B cell (primary cell): ENCODE measurements around the gene MDK. TPM values are rescaled to one million over a fixed set of nuclear protein-coding genes. Genes with fewer than 3 reads are reported as not detected.
A peak's percentile ranks its signal among the peaks of the same experiment; 100 is the strongest.

Source experiments
- ATAC-seq: fragments of 200-7000 bp; cut with Tn5 transposase; one replicate; pipeline ENCODE4 v1.10.0; 2021; ENCODE audit warnings: low read depth, mild to moderate bottlenecking, moderate number of reproducible peaks, moderate library complexity
- CTCF ChIA-PET: fragments of 350-600 bp; sonication (Branson Sonifier 250); formaldehyde crosslinking; loops from one replicate; lab custom pipeline; 2021; ENCODE audit warnings: antibody characterized with exemption, inconsistent platforms; lab: Charles Lee
- POLR2A ChIA-PET: fragments of 350-600 bp; sonication (Branson Sonifier 250); formaldehyde crosslinking; loops from one replicate; lab custom pipeline; 2021; ENCODE audit warnings: antibody characterized with exemption; lab: Charles Lee
- DNase-seq: peaks from one replicate; pipeline ENCODE4 v3.0.0; 2013
- H2AFZ ChIP-seq: 2 replicates; pipeline ENCODE4 v1.6.1; 2012; ENCODE audit warnings: mild to moderate bottlenecking, low read depth, low read length; ENCODE audit not compliant: insufficient read depth, poor library complexity, severe bottlenecking
- H3K27ac ChIP-seq, 2 donors: 1 replicate in 1 of 2; 2 replicates in 1 of 2; pipeline ENCODE4 v1.5.1; 2012 to 2013; ENCODE audit warnings: low read length in 2 of 2, mild to moderate bottlenecking in 2 of 2, moderate library complexity in 1 of 2
- H3K27me3 ChIP-seq, 4 experiments: fragments of 200-600 bp in 1 of 4; sonication (generic) in 1 of 4; replicated peaks in 1 of 4; 1 replicate in 2 of 4; 2 replicates in 2 of 4; pipeline versions ENCODE4 v1.6.1 to v1.7.0; 2013 to 2016; ENCODE audit warnings: low read length in 3 of 4, mild to moderate bottlenecking in 2 of 4, mixed read lengths in 1 of 4, moderate library complexity in 1 of 4; ENCODE audit not compliant: insufficient read depth in 4 of 4, control insufficient read depth in 3 of 4; ENCODE audit errors: control extremely low read depth in 1 of 4
- H3K36me3 ChIP-seq, 2 experiments: replicated peaks in 1 of 2; 1 replicate in 1 of 2; 2 replicates in 1 of 2; pipeline versions ENCODE4 v1.6.1 to v1.7.1; 2013; ENCODE audit warnings: low read length in 1 of 2; ENCODE audit not compliant: insufficient read depth in 2 of 2, control insufficient read depth in 1 of 2; ENCODE audit errors: control extremely low read depth in 1 of 2, extremely low read depth in 1 of 2
- H3K4me1 ChIP-seq, 2 donors: fragments of 200-600 bp in 1 of 2; sonication (generic) in 1 of 2; 1 replicate in 1 of 2; 2 replicates in 1 of 2; pipeline versions ENCODE4 v1.5.1 to v1.6.1; 2013 to 2017; ENCODE audit warnings: low read length in 2 of 2; ENCODE audit not compliant: control insufficient read depth in 2 of 2, insufficient read depth in 2 of 2
- H3K4me2 ChIP-seq: replicated peaks from 2 replicates; pipeline ENCODE3; 2012; ENCODE audit warnings: mild to moderate bottlenecking, low read depth, low read length; ENCODE audit not compliant: poor library complexity, severe bottlenecking
- H3K4me3 ChIP-seq, 5 experiments: fragments of 200-600 bp in 1 of 5; sonication (generic) in 1 of 5; 1 replicate in 3 of 5; 2 replicates in 2 of 5; pipeline versions ENCODE4 v1.5.1 to v1.7.0; 2011 to 2016; ENCODE audit warnings: low read length in 4 of 5, mild to moderate bottlenecking in 4 of 5, low read depth in 2 of 5, control low read depth in 1 of 5, moderate library complexity in 1 of 5; ENCODE audit not compliant: insufficient read depth in 1 of 5; ENCODE audit errors: control extremely low read depth in 1 of 5, extremely low read depth in 1 of 5
- H3K79me2 ChIP-seq: fragments of 200-600 bp; sonication (generic); one replicate; pipeline ENCODE4 v1.6.0; 2016; ENCODE audit warnings: low read length; ENCODE audit not compliant: control insufficient read depth, insufficient read depth
- H3K9ac ChIP-seq: fragments of 200-600 bp; sonication (generic); 2 replicates; pipeline ENCODE4 v1.6.1; 2017; ENCODE audit warnings: mild to moderate bottlenecking, low read length, moderate library complexity
- H3K9me3 ChIP-seq, 3 donors: one replicate each; pipeline versions ENCODE4 v1.6.1 to v1.7.1; 2013; ENCODE audit warnings: low read length in 2 of 3; ENCODE audit not compliant: control insufficient read depth in 2 of 3, insufficient read depth in 1 of 3; ENCODE audit errors: control extremely low read depth in 1 of 3
- H4K20me1 ChIP-seq: 2 replicates; pipeline ENCODE4 v1.6.0; 2012; ENCODE audit warnings: mild to moderate bottlenecking, low read length; ENCODE audit not compliant: insufficient read depth, control insufficient read depth, poor library complexity, severe bottlenecking
- H3K27ac Mint-ChIP-seq: one replicate; pipeline ENCODE4 v1.8.0; 2021; ENCODE audit warnings: mixed read lengths
- H3K27me3 Mint-ChIP-seq: one replicate; pipeline ENCODE4 v1.8.0; 2021; ENCODE audit warnings: mixed read lengths
- H3K4me1 Mint-ChIP-seq: one replicate; pipeline ENCODE4 v1.8.0; 2021; ENCODE audit warnings: mixed read lengths
- H3K4me3 Mint-ChIP-seq: one replicate; pipeline ENCODE4 v1.8.0; 2021; ENCODE audit warnings: mixed read lengths
- H3K9me3 Mint-ChIP-seq: one replicate; pipeline ENCODE4 v1.8.0; 2022; ENCODE audit warnings: mixed read lengths; ENCODE audit not compliant: insufficient read depth
- EZH2 ChIP-seq: IDR thresholded peaks from 2 replicates; pipeline ENCODE4 v1.6.1; 2012; ENCODE audit warnings: borderline replicate concordance, low read depth, mild to moderate bottlenecking, moderate library complexity, low read length; ENCODE audit not compliant: insufficient read depth, poor library complexity, severe bottlenecking
- WGBS: methylation state at CpG from one replicate; pipeline ENCODE4 v1.1.5; 2013; ENCODE audit warnings: missing lambda C conversion rate; ENCODE audit not compliant: insufficient coverage; 5-methylcytosine and 5-hydroxymethylcytosine counted together
- intact Hi-C: fragments of 100-400 bp; cut with micrococcal nuclease; formaldehyde crosslinking; loops from one replicate; pipeline ENCODE4 v1.10.0; 2022
- polyA plus RNA-seq: library from polyadenylated mRNA; depleted of rRNA; stranded (reverse); fragments of >200 nt; gene quantifications from 2 replicates; pipeline ENCODE4 v1.2.3, GENCODE V29; 2012
- total RNA-seq, 2 donors: library from RNA; stranded (reverse); fragments of 120-200 nt in 1 of 2; gene quantifications; 1 replicate in 1 of 2; 2 replicates in 1 of 2; pipeline versions ENCODE4 v1.2.3 to v1.2.4, GENCODE V29; 2013 to 2022
- TF ChIP-seq, protein P1 (sequence below): fragments of 200-600 bp; IDR thresholded peaks from one replicate; pipeline ENCODE4 v1.8.0; 2022; ENCODE audit warnings: antibody characterized with exemption, mild to moderate bottlenecking

The MDK gene
- total and polyA plus RNA-seq, 2 donors (not counting 1 experiment from before 2014, with no cell fraction given) = 1.5 to 2.6 TPM

DNA sequence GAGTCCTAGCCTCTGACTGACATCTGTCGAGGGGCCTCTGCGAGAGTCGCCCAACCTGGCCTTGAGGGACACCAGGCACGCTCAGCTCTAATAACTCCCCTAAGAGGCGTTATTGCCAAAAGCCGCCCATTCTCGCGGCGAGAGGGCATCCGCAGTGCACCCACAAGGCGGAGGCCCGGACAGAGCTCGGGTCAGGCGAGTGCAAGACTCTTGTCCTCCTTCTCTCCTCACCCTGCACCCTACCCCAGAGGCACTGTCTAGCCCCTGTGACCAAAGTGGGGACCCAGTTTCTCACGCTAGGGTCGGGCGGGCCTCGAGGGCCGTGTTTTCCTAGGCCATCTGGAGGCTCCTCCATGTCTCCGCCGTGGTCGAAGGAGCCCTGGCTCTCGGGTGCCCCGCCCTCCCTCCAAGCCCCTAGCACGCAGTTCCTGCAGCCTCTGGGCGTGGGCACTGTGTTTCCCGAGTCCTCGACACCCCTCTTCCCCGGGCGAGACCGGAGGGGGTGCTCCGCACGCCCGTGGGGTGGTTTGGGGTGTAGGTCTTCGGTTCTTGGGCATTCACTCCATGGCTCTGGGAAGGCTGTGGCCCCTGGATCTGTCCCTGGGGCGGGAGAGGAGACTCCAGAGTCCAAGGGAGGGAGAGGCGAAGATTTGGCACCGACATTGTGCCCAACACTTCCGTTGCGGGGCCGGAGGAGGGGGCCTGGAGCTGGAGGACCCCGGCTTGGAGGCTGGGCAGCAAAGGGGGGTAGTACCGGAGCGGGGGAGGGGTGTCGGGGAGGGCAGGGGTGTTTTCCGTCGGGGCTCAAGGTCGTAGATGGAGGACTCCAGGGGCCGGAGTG, 9.1 kb downstream of the MDK start:
- H3K9me3 ChIP-seq = peaks cover 0 to 26% (median 0%) of the 10 kb centered on the region in 3 donors
- H3K27ac ChIP-seq = no peak overlapping the region
- ATAC-seq (no peak), DNase-seq (no peak)
- H3K27me3 ChIP-seq = peaks cover 0 to 69% (median 41%) of the 10 kb centered on the region in 4 experiments
- Mint-ChIP-seq H3K4me3 (peak overlapping the region; percentile 7), H3K27ac (no peak overlapping the region), H3K9me3 (no peaks in the 10 kb centered on the region), H3K27me3 (peaks cover 49% of the 10 kb centered on the region), H3K4me1 (peaks cover 19% of the 10 kb centered on the region)
- TF ChIP-seq, protein P1, sequence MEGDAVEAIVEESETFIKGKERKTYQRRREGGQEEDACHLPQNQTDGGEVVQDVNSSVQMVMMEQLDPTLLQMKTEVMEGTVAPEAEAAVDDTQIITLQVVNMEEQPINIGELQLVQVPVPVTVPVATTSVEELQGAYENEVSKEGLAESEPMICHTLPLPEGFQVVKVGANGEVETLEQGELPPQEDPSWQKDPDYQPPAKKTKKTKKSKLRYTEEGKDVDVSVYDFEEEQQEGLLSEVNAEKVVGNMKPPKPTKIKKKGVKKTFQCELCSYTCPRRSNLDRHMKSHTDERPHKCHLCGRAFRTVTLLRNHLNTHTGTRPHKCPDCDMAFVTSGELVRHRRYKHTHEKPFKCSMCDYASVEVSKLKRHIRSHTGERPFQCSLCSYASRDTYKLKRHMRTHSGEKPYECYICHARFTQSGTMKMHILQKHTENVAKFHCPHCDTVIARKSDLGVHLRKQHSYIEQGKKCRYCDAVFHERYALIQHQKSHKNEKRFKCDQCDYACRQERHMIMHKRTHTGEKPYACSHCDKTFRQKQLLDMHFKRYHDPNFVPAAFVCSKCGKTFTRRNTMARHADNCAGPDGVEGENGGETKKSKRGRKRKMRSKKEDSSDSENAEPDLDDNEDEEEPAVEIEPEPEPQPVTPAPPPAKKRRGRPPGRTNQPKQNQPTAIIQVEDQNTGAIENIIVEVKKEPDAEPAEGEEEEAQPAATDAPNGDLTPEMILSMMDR = no peak
- TF ChIP-seq EZH2 = no peak
- H3K36me3 ChIP-seq = no peaks in the 10 kb centered on the region
- CTCF ChIA-PET = interaction anchor here (0.6 to 1.4 kb wide), 2 partner anchors 139 to 1269 kb away, joined by 3 to 4 read pairs; no protein-coding TSS in a partner anchor
- H2AFZ ChIP-seq = no peak overlapping the region
- H3K4me1 ChIP-seq = peaks cover 28 to 43% of the 10 kb centered on the region in 2 donors
- H4K20me1 ChIP-seq = peaks cover 21% of the 10 kb centered on the region
- H3K4me2 ChIP-seq = peak overlapping the region; percentile 81
- POLR2A ChIA-PET = interaction anchor here (0.7 kb wide), 1 partner anchor 12 kb away, joined by 5 read pairs; no protein-coding TSS in a partner anchor
- H3K9ac ChIP-seq = no peak overlapping the region
- no peak overlapping the region for H3K4me3 ChIP-seq
- no peaks in the 10 kb centered on the region for H3K79me2 ChIP-seq
- WGBS = 10% methylated on average over 38 of the region's 49 CpGs
- intact Hi-C loops = no loop called here

GRCh38 chr11:46391186-46391577, 9.7 kb downstream of the MDK start:
- WGBS = 4% methylated on average over 31 of the region's 31 CpGs
- peaks cover 21% of the 10 kb centered on the region for H4K20me1 ChIP-seq
- no peak overlapping the region for H3K4me3 Mint-ChIP-seq
- H3K4me1 Mint-ChIP-seq = peaks cover 19% of the 10 kb centered on the region
- H3K9me3 Mint-ChIP-seq = no peaks in the 10 kb centered on the region
- no peaks in the 10 kb centered on the region for H3K79me2 ChIP-seq
- H3K27ac ChIP-seq = no peak overlapping the region
- no peak overlapping the region for H3K9ac ChIP-seq
- H2AFZ ChIP-seq = no peak overlapping the region
- ATAC-seq (no peak), DNase-seq (no peak)
- no peaks in the 10 kb centered on the region for H3K36me3 ChIP-seq
- intact Hi-C loops = no loop called here
- H3K4me2 ChIP-seq = peak overlapping the region; percentile 77
- TF ChIP-seq EZH2 = no peak
- TF ChIP-seq, protein P1 = no peak
- peaks cover 0 to 62% (median 38%) of the 10 kb centered on the region in 4 experiments for H3K27me3 ChIP-seq
- H3K9me3 ChIP-seq = peaks cover 0 to 26% (median 0%) of the 10 kb centered on the region in 3 donors
- ChIA-PET POLR2A (interaction anchor here (0.7 kb wide), 1 partner anchor 13 kb away, joined by 5 read pairs; no protein-coding TSS in a partner anchor), CTCF (interaction anchor here (1.8 kb wide), 1 partner anchor 75 kb away, joined by 4 read pairs; no protein-coding TSS in a partner anchor)
- H3K4me1 ChIP-seq = peaks cover 28 to 43% of the 10 kb centered on the region in 2 donors
- no peak overlapping the region for H3K4me3 ChIP-seq
- H3K27ac Mint-ChIP-seq = no peak overlapping the region
- peaks cover 43% of the 10 kb centered on the region for H3K27me3 Mint-ChIP-seq
